NCI-H2171 (cell line): ENCODE results near the gene FOXD4L3.
"Not testable (repeated sequence)": the region's sequence is repeated elsewhere in the genome, so short reads cannot be mapped to it uniquely, and the experiment has no call there.

Source experiments
- DNase-seq: peaks from one replicate; lab custom pipeline; 2025; lab: John Stamatoyannopoulos, UW

The FOXD4L3 gene

DNA sequence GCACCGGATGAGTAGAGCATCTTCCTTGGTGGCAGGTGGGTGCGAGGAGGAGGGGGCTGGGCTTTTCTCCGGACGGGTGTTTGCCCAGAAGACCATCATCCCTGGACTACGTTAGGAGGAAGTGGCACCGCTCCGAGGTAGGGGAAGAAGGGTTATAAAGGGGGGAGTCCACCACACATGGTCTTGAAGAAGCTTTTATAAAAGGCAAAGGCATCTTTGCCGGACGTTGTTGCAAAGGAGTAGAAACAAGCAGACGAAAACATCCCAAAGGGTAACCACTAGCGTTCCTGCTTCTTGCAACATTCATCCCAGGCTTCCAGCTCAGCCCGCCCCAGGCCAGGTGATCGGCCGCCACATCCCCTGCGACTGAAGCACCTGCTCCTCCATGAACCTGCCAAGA, at the start of gene FOXD4L3:
Gene FOXD4L3 (plus strand): TSS at position 301 of the 400 bp plus-strand sequence. CDS start 85 bp downstream, at position 386.
- DNase-seq = not testable (repeated sequence)

DNA sequence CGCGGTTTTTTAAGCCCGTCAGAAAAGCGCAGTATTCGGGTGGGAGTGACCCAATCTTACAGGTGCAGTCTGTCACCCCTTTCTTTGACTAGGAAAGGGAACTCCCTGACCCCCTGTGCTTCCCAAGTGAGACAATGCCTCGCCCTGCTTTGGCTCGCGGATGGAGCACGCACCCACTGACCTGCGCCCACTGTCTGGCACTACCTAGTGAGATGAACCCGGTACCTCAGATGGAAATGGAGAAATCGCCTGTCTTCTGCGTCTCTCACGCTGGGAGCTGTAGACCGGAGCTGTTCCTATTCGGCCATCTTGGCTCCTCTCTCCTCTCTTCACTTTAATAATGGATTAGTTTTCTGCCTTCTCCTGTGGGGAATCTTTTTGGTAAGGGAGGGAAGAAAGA, 21.6 kb upstream of the FOXD4L3 start:
- DNase-seq = not testable (repeated sequence)

DNA sequence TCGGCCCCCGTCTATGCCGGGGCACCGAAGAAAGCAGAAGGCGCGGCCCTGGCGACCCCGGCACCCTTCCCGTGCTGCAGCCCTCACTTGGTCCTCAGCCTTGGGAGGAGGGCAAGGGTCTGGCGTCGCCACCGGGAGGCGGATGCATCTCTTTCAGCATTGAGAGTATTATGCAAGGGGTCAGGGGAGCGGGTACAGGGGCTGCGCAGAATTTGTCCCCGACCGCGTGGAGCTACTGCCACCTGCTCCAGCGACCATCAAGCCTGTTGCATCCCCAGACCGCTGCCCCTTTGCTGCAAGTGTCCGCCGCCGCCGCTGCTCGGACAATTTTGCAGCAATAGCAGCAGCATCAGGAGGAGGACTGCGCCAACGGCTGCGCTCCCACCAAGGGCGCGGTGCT, 1.1 kb downstream of the FOXD4L3 start:
- DNase-seq = not testable (repeated sequence)

DNA sequence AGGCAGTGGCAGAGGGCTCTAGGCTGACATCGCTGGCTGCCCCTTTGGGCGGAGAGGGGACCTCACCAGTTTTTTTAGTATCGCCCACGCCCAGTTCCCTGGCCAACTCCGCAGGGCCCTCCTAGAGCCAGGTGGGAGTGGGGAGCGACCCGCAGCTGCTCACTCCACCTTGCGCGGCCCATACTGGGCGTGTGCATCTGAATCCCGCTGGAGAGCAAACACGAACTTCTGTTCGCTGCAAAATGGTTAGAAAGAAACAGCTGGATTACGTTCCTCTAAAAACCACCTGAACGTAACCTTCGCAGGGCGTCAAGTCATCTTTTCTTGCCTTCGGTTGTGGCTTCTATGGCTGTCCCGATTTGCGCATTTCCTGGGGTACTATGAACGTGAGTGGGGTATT, 1.5 kb downstream of the FOXD4L3 start:
- DNase-seq = not testable (repeated sequence)

DNA sequence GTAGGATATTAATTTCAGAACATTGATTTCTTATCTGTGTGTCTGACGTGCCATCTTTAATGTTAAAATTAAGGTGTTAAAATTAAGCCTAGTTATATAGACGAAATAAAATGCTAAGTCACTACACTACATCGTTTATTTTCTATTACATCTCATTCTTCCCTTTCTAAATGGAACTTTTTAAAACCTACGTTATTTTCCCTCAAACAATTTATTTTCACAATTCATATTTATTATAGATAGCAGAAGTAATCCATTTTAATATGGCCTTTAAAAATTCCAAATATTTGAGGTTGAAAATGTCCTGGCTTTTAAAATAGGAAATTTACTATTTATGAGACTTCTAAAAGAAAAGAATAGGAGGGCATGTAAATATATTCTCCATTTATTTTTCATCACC, 2.1 kb downstream of the FOXD4L3 start:
- not testable (repeated sequence) for DNase-seq

DNA sequence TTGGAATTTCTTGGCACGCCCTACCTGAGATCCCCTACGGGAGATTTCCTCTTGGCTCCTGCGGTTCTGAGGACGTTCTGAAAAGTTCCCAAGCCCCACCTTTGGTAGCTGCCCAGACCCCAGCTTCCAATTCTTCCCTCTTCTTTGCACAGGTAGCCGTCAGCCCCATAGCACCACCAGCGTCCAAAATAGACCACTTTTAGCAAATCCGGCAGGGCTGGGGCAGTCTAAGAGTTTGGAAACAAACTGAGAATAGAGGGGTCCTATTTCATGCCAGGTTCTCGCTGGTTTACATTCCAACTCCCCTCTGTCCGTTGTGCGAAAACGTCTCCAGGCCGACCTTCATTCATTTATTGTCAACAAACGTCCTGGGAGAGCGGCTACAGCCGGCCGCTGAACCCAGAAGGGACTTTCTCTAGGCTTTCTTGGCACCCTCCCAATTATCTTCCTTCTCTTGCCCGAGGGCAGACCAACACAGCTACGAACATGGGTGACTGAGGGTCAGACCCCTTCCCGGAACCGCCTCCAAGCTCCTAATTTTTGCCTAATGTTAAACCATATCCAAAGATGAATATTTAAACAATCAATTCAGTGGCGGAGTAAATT, 3.1 kb downstream of the FOXD4L3 start:
- DNase-seq = not testable (repeated sequence)

DNA sequence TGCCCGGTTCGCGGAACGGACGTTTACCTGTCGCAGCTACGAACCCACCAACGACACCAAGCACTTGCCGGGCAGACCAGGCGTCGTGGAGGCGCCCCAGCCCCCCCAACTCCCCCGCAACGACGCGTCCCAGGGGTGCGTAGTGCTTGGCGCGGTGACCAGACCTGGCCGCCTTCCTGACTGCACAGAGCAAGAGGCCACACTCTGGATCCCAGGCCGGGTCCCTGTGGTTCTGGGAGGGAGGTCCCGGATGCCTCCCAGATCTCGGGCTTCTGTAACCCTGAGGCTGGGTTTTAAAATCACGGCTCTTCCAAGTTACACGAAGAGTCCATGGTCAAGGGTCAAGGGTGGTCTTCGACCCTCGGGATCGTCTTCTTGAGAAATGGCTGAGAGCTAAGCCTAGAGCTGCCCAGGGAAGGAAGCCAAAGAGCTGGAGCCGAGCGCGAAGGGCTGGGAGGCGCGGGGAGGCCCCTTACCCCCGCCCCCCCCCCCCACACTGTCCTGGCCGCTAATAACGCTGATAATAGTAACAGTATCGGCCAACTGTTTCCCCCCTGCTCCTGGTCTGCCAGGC, 3.8 kb downstream of the FOXD4L3 start:
- not testable (repeated sequence) for DNase-seq

DNA sequence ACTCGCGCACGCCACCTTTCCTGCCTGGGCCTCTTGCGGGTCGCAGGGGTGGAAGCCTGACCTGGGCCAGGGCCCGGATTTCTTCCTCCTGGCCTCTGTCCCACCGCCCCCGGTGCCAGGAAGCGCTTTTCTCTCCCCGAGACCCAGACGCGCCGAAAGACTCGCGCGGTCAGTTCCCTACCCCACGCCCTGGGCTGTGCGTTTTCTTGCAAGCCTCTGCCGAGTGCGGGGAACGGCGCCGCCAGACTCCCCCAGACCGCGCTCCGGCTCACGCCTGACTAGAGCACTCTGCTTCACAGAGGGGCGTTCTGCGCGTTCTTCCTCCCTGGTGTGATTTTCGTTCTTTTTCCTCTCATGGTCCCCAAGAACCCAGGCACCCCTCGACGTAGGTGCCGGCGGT, 4.5 kb downstream of the FOXD4L3 start:
- DNase-seq = not testable (repeated sequence)

DNA sequence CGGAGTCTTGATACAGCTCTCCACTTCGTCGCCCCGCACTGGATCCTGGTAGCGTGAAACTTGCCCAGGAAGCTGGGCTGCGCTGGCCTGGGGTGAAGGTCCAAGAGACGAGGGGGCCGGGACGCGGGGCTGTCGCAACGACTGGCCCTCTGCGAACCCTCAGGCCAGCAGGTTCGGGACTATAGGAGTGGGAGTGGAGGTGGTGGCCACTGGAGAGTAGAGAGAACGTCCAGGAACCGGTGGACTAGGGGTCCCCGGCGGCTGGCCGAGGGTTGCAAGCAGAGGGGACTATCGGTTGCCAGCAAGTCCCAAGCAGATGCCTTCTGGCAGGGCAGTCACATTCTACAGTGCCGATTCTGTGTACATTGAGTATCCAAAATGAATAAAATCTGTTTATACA, 5.0 kb downstream of the FOXD4L3 start:
- DNase-seq = not testable (repeated sequence)

DNA sequence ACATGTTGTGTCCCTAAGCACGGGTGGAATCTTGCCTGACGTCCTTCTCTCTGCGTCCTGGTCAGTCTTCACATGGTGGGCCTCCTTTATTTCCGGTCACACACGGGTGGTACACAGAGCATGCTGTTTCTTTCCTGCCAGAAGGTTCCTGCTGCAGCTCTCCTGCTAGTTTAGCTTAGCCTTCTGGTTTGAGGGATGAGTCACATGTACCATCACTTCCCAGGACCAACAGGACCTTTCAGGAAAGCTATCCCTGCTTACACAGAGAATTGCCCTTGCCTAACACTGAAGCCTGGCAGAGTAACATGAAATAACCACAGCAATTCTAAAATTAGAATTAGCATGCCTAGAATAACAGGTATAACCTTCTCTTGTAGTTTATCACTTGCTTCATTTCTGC, 8.5 kb downstream of the FOXD4L3 start:
- not testable (repeated sequence) for DNase-seq

DNA sequence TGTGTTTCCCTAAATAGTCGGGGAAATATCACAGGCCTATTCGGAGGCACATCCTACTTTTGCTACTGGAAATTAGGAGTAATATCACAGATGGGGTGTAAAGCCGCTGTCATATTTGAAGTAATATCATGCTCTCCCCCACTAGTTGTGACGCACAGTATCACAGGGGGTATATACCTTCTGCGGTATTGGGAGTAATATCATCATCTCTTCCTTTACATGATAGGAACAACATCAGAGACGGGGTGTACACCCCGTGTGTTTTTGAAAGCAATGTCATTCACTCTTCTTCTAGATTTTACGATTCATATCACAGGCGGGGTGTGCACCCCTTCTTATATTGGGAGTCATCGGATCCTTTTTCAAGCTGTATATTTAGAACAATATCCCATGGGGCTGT, 15.5 kb downstream of the FOXD4L3 start:
- not testable (repeated sequence) for DNase-seq

DNA sequence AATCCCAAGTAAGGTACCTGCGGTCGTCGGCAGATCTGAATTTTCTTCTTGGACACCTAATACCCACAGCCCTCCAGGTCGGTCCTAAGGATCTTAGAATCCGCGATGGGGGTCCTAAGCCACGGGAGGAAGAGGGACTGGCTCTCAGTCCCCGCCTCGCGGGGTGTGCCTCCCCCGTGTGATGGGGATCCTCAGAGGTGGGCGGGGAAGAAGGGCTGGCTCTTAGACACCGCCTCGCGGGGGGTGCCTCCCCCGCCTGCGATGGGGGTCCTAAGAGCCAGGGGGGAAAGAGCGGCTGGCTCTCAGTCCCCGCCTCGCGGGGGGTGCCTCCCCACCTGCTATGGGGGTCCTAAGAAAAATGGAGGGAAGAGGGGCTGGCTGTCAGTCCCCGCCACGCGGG, 21.1 kb downstream of the FOXD4L3 start:
- DNase-seq = not testable (repeated sequence)

DNA sequence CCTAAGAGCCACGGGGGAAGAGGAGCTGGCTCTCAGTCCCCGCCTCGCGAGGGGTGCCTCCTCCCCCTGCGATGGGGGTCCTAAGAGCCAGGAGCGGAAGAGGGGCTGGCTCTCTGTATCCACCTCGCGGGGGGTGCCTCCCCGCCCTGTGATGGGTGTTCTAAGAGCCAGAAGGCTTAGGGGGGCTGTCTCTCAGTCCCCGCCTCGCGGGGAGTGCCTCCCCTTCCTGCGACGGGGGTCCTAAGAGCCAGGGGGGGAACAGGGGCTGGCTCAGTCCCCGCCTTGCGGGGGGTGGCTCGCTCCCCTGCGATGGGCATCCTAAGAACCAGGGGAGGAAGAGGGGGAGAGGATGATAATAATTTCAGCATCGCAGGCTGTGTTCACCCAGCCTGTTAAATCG, 21.9 kb downstream of the FOXD4L3 start:
- DNase-seq = not testable (repeated sequence)

DNA sequence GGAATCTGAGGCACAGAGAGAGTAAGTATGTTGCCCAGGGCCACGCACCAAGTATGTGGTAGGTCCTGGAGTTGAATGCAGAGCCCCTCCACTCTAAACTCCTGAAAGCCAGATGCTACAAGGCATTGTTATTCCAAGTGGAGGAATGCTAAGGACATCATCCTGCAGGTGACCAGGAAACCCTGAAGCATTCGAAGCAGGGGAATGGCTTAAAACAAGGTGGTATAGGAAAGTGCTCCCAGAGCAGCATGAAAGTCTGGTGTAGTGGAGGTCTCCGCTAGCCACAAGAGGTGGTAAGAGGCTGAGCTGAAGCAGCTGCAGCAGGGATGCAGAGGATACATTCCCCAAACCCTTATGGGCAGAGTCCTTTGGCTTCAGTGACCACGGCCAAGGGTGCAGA, 26.4 kb downstream of the FOXD4L3 start:
- not testable (repeated sequence) for DNase-seq

DNA sequence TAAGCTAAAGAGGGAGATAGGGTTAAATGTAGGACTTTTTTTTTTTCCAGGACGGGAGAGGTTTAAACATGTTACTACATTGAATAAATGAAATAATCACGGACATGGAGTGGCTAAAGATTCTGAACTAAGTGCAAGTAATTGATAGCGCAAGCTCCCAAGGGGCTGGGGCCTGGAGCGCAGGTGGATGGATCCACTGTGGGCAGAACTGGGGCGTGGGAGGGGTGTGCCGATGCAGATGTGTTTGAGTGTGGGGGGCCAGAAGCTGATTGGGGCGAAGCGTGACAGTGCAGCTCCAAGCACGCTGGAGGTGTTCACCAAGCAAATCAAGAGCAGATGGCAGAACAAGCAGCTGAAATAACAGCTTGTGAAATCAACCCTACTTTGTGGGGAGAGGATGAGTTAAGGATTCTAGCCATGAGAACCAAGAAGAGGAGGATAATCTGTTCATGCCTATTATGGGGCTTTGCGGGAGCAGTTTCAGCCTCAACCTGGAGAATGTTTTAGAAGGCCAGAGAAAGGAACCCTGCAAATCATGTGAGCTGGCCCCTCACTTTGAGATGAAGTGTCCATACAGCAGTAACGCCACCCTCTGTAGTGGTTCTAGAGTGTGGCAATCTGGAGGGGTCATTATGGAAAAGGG, 28.0 kb downstream of the FOXD4L3 start:
- DNase-seq = not testable (repeated sequence)

DNA sequence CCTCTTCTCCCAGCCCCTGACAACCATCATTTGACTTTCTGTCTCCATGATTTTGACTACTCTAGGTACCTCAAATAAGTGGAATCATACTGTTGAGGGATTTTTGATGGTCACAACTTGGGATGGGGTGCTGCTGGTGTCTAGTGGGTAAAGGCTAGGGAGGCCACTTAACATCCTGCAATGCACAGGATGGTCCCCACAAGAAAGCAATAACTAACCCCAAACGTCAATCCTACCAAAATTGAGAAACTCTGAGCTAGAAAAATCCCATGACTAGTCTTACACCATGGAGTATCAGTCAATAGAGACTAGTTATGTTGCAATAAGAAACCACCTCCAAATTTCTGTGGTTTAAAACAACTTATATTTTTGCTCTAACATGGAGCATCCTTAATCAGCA, 29.5 kb downstream of the FOXD4L3 start:
- not testable (repeated sequence) for DNase-seq

DNA sequence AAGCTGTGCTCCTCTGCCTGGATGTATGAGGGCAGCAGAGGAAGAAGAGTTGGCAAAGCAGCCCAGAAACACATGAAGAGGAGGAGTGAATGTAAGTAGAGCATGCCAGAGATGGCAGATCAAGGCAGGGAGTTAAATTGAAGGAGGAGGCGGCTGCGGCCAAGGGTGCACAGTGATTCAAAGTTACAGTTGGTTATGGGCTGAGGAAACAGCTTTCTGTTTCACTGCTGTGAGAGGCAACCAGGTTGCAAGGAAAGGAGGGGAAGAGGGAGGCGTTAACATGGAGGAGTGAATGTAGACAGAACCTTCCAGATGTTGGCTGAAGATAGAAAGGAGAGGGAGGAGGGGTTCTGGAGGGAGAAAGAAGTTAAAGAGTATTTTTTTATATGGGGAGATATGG, 33.3 kb downstream of the FOXD4L3 start:
- DNase-seq = not testable (repeated sequence)

DNA sequence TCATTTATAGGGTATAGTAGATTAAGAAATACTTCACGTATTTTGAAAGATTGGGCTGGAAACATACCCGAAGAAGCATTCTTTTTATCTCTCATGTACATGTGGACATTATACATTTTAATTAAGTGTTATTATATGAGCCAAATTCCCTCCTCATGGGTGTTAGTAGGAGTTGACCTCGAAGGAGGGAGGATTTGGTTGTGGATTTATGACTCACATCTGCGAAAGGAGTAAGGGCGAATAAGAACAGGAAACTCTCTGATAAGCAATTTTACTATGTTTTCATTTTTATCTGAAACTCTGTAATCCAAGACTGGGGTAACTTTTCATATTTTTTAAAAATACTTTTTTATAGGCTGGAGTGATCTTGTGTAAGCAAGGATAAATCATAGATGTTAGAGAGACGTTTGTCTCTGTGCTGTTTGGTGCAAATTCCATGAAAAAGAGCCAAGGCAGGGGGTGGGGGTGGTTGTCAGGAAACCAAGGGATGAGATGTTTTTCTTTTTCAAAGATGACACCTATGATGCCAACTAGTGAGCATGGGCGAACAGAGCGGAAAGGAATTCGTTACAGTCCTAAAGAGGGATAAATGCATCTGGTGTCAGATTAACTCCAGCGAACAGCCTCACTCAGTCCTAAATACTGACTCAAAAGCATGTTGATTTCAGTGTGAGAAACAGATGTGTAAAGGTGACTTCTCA, 34.1 kb downstream of the FOXD4L3 start:
- DNase-seq = not testable (repeated sequence)

DNA sequence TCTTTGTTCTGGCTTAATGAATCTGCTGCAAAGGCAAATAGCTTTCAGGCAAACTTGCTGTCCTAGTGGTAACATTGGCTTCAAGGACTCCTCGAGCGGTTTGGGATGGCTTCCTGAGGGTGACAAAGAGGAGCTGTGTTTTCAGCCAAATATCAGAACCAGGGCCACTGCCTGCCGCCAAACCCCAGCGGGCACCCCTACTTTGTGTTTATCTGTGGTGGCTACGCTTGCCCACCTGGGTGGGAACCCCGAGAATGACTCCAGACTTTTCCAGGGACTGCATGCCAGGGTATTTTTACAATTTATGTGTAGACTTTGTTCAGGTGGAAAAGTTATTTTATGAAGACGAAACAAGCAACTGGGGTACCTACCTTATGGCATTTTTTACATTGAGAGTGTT, 35.3 kb downstream of the FOXD4L3 start:
- DNase-seq = not testable (repeated sequence)

DNA sequence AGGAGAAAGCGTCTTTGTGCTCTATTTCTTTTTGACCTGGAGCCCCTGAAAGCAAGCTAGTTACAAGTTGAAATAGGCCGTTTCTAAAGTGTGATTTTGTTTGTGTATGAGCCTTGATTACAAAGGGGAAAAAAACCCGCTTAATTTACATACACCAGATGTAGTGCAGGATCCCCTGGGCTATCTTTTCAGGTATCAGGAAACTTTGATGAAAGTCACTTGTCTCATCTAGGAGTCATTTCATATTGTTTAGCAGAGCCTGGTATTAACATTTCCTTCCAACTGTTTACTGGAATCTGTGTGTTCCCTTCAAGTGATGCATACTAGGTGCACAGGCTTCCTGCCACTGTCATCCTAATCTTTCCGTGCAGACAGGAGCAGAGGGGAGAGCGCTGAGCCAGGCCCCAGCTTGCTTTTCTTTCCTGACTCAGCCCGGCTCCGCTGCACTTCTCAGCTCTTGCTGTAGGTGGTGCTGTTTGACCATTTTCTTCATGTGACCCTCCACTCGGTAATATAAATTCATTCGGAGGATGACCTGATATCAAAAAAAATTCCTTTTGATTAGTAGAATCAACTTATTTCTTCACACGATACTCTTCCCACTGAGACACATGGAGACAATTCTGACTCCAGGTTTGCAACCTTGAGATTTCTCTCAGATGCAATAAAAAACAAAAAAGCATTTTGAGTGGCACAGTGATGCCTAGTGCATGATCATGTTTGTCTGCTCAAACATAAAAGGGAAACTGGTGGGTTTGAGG, 39.8 kb downstream of the FOXD4L3 start:
- DNase-seq = not testable (repeated sequence)

DNA sequence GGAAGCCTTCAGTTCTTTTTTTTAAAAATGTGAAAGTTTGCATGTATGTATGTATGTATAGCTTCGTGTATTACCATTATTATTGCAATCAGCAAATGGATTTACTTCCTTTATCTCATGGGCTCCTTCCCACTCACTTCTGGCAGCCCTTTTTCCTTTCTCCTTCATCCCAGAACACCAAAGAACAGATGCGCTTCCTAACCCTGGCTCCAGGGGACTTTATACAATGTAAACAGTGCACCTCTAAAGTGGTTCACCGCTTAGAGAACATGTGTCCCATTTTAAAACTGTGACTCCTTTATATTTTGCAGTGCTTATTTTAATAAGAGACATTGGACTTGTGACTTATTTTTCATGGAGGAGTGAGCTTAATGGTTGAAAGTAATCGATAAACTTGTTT, 40.6 kb downstream of the FOXD4L3 start:
- not testable (repeated sequence) for DNase-seq

DNA sequence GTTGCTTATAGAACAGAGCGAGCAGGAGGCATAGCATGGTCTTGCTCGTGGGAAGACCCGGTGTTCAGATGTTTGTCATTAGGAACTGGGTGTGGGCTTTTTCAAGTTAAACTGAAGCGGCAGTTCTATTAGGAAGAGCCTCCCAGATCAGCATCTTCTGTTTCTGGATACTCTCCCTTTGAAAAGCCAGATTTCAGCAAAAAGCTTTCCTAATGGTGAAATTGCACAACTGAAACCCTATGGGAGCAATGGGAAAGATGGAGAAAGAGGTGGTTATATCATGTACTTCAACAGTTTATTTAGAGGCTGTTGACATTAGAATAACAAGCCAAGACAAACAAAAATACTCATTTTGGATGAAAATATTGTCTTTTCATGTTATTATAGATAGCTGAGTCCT, 41.3 kb downstream of the FOXD4L3 start:
- DNase-seq = not testable (repeated sequence)
